ENCODE data around the gene CADPS.
"Not testable (repeated sequence)": the region's sequence is repeated elsewhere in the genome, so short reads cannot be mapped to it uniquely, and the experiment has no call there.

CADPS gene

DNA sequence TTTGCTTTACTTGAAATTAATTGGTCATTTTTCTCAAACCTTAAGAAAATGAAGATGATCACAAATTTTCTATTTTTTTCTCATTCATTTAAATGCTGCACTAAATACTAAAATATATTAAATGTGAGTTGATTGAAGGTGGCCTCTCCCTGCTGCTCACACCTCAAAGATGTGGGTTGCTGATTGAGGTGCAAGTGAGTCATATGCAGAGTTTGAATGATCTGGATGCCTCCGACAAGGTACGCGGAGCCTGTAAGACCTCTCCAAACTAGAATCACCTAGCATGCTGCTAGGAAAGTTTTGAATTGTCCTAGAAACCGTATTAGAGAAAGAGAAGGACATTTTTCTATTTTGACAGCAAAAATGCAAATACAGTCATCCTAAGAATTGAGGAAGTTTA is 290.6 kb downstream of the CADPS start:
- no peak for DNase-seq

DNA sequence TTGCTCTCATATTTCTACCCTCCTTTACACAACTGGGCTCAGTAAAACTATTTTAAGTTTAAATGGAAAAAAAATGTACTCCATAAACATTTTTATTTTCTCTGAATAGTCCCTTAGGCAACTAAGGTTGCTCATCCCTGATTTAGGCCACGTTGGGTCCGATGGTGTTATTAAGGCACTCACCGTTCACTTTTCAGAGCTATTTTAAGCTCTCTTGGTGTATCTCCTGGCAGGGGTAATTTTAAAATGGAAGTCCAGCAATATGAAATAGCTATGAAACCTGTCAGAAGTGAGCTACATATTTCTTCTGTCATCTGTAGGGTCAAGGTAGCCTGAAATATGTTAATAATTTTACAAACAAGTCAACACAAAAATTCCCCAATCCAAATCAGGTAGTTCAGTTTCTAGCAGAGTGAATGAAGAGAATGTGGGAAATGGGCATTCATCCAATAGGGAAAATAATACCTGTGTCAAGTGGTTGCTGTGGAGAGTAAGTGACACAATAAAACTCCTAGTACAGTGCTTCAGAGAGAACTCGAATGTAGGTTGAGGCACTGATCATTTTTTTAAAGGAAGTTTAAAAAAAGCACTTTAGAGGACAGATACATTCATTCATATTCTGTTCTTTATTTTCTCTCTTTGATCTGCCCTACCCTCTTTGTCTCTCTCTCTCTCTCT is 292.6 kb downstream of the CADPS start:
- DNase-seq = no peak

- not testable (repeated sequence) for DNase-seq
Measured at GRCh38 chr3:62580485-62580884, 294.7 kb downstream of the CADPS start.

DNA sequence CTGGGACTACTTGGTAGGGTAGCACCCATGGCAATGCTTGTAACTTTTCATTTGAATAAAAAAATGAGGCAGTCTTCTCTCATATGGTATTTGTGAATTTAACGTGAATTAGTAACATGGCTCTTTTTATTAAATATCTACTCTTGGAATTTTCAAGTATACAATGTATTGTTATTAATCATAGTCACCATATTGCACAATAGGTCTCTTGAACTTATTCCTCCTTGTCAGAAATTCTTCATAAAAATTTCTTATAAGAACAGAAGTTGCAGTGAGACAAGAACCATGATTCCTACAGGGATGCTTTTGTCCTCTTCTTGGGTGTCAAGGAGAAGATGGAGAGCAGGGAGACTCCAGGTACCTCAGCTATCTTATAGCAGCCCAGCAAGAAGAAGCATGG is 298.1 kb downstream of the CADPS start:
- DNase-seq = no peak

- DNase-seq = no peak
Measured at GRCh38 chr3:62574266-62574898, 300.8 kb downstream of the CADPS start.

GRCh38 chr3:62571916-62572315 is 303.3 kb downstream of the CADPS start:
- no peak for DNase-seq

DNA sequence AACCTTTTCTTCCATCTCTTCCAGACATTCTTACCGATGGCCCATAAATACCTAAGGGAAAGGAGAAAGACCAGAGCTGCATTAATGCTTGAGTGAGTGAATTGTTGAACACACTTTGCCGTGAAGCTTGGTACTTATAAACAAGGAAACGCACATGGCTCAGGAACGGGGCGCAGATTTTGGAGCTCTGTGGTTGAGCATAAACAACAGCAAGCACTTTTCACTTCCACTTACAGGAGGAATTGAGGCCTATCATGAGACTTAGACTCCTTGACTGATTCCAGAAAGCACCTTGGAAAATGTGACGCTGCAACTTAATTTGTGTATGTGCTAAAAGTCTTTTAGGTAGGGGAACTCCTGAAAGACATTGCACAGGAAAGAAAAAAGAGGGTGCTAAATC is 304.3 kb downstream of the CADPS start:
- DNase-seq = no peak

- no peak for DNase-seq
Measured at GRCh38 chr3:62569609-62570008, 305.6 kb downstream of the CADPS start.

DNA sequence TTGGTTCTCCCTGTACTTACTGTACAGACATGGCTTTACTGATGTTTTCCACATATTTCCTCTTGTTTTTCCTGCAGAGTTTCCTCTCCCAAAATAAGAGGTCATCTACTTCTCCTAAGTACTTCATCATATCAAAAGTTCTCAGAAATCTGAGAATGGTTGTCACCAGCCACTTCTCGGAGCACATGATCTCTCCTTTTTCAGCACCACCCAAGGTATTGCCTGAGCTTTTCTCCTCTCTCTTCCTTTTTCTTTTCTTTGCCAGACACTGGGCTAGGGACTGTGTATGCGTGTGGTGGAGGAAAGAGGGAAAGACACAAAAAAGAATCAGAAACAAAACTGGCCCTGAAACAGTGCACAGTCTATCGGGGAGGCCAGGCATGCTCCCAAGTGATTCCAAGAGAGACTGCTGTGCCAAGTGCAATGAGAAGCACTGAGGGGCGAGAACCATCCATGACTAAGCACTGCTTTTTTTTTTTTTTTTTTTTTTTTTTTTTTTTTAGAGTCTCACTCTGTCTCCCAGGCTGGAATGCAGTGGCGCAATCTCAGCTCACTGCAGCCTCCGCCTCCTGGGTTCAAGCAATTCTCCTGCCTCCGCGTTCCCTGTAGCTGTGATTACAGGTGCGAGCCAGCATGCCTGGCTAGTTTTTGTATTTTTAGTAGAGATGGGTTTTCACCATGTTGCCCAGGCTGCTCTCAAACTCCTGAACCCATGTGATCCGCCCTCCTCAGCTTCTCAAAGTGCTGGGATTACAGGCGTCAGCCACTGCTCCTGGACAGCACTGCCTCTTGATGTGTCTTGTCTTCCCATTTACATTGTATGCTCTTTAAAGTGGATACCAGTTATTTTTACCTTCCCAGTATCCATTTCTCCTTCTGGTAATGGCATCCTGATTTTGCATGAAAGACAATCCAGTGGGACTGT is 307.9 kb downstream of the CADPS start:
- DNase-seq = no peak

GRCh38 chr3:62566022-62566557 is 309.1 kb downstream of the CADPS start:
- DNase-seq = no peak

GRCh38 chr3:62562596-62562995 is 312.6 kb downstream of the CADPS start:
- DNase-seq = no peak

GRCh38 chr3:62562017-62562416 is 313.2 kb downstream of the CADPS start:
- no peak for DNase-seq

- DNase-seq = no peak
Measured at GRCh38 chr3:62559831-62560445, 315.3 kb downstream of the CADPS start.

GRCh38 chr3:62558549-62559112 is 316.6 kb downstream of the CADPS start:
- no peak for DNase-seq

DNA sequence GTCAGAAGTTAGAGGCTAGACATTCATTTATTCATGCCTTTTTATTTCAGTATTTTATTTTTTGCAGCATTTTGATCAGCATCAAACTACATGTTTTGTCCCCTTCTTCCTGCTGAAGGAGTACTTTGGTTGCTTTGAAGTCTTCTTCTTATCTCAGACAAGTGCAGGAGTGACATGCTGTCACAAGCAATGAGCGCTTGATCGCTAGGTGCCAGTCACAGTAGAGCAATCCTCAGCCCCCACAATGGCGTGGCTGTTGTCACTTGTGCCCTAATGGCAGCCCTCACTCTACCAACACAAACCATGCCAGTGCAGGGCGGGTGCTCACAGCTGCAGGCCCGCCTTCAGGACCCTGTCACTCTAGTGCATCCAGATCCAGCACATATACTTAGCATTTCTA is 317.2 kb downstream of the CADPS start:
- DNase-seq = no peak

GRCh38 chr3:62557450-62557849 is 317.8 kb downstream of the CADPS start:
- DNase-seq = no peak

DNA sequence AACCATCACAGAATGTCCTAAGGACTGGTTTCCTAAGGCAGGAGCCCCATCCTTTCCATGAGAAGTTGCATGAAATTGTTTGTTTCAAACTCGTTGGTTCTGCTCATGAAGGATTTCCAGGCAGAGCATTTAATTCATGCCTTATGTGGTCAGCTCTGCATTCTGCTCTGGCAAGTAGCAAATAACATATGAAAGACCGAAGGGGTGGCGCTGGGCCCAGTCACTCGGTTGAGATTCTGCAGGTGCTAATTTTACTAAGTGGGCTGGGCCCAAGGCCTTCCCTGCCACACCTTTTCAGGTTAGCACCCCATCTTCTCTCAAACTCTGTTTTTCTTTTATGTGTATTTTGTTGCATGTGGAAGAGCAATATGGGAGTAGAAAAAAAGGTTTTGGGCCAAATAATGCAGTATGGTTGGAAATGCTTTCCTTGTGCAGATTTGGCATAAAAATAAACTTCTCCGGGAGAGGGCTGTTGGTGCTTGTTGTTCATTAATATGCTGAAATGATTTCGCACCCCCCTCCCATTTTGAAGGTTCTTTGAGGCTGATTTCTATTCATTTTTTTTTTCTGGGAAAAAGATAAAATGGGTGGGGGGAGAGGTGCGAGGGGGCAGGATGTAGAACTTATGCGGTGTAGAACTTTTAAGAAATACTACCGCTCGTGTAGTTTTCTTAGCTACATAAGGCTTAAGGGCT is 318.9 kb downstream of the CADPS start:
- no peak for DNase-seq

- no peak for DNase-seq
Measured at GRCh38 chr3:62554264-62554799, 320.9 kb downstream of the CADPS start.

GRCh38 chr3:62553811-62554210 is 321.4 kb downstream of the CADPS start:
- no peak for DNase-seq

DNA sequence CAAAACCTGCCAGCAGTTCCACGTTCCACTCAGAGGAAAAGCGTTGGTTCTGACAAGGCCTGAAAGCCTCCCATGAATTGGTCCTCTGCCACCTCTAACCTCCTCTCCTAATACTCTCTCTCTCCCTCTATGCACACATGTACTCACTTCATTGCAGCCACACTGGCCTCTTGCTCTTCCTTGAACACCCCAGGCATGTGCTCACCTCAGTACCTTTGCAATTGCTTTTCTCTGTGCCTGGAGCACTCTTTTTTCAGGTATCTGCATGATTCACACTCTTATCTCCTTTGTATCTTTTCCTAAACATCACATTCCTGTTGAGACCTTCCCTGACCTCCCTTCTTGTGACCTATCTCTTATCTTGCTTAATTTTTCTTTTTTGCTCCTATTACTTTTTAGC is 323.7 kb downstream of the CADPS start:
- no peak for DNase-seq

GRCh38 chr3:62550439-62550838 is 324.8 kb downstream of the CADPS start:
- no peak for DNase-seq

All from activated CD8-positive, alpha-beta memory T cell treated with anti-CD3 and anti-CD28 coated beads for 24 hours (primary cell).